Liver (tissue), 9 donors: ENCODE data around the gene ADAM11. TPM values are rescaled to one million over a fixed set of nuclear protein-coding genes. Genes with fewer than 3 reads are reported as not detected.
A peak's percentile ranks its signal among the peaks of the same experiment; 100 is the strongest.

Source experiments
- DNase-seq: peaks from one replicate; pipeline ENCODE4 v3.0.0-alpha.2; 2017; ENCODE audit warnings: low spot score
- H3K27ac ChIP-seq, 2 donors: one replicate each; pipeline ENCODE4 v1.7.0; 2013; ENCODE audit warnings: inconsistent platforms in 2 of 2, low read length in 2 of 2, control low read depth in 1 of 2, low read depth in 1 of 2, mild to moderate bottlenecking in 1 of 2
- H3K27me3 ChIP-seq, 4 donors: one replicate each; pipeline versions ENCODE4 v1.6.1 to v1.7.0; 2013; ENCODE audit warnings: low read length in 3 of 4, inconsistent platforms in 1 of 4, mild to moderate bottlenecking in 1 of 4, moderate library complexity in 1 of 4; ENCODE audit not compliant: control insufficient read depth in 4 of 4, insufficient read depth in 4 of 4
- H3K36me3 ChIP-seq, 4 donors: one replicate each; pipeline versions ENCODE4 v1.6.1 to v1.7.0; 2013; ENCODE audit warnings: low read length in 3 of 4, mild to moderate bottlenecking in 3 of 4, low read depth in 1 of 4, moderate library complexity in 1 of 4; ENCODE audit not compliant: control insufficient read depth in 4 of 4, insufficient read depth in 3 of 4
- H3K4me1 ChIP-seq, 4 donors: one replicate each; pipeline versions ENCODE4 v1.6.1 to v1.7.0; 2013; ENCODE audit warnings: low read length in 3 of 4, mild to moderate bottlenecking in 3 of 4, moderate library complexity in 1 of 4; ENCODE audit not compliant: control insufficient read depth in 4 of 4, insufficient read depth in 4 of 4
- H3K4me3 ChIP-seq, 3 donors: one replicate each; pipeline versions ENCODE4 v1.6.1 to v1.7.0; 2013; ENCODE audit warnings: low read length in 3 of 3, control low read depth in 1 of 3, low read depth in 1 of 3, mild to moderate bottlenecking in 1 of 3
- H3K9ac ChIP-seq, 2 donors: one replicate each; pipeline ENCODE4 v1.7.0; 2013; ENCODE audit warnings: low read length in 2 of 2, mild to moderate bottlenecking in 2 of 2, moderate library complexity in 2 of 2, control low read depth in 1 of 2, low read depth in 1 of 2
- H3K9me3 ChIP-seq, 4 donors: one replicate each; pipeline versions ENCODE4 v1.6.1 to v1.7.0; 2013; ENCODE audit warnings: low read length in 3 of 4; ENCODE audit not compliant: control insufficient read depth in 4 of 4
- ATF3 ChIP-seq: IDR thresholded peaks from 2 replicates; pipeline ENCODE4 v1.6.1; 2016; ENCODE audit warnings: antibody characterized with exemption
- CTCF ChIP-seq: fragments of 150-350 bp; IDR thresholded peaks from 2 replicates; pipeline ENCODE4 v1.5.1; 2017; ENCODE audit warnings: improper control_type of control experiment, low read depth, low read length; ENCODE audit not compliant: missing input control
- FOXA1 ChIP-seq: IDR thresholded peaks from 2 replicates; pipeline ENCODE4 v1.6.1; 2016; ENCODE audit warnings: antibody characterized with exemption
- FOXA2 ChIP-seq: IDR thresholded peaks from 2 replicates; pipeline ENCODE4 v1.6.1; 2016; ENCODE audit warnings: antibody characterized with exemption
- GABPA ChIP-seq, 2 donors: IDR thresholded peaks in 1 of 2; conservative IDR thresholded peaks in 1 of 2; 2 replicates each; pipeline ENCODE4 v1.6.1; 2016; ENCODE audit warnings: antibody characterized with exemption in 2 of 2, mild to moderate bottlenecking in 1 of 2, moderate library complexity in 1 of 2
- HNF4G ChIP-seq: IDR thresholded peaks from 2 replicates; pipeline ENCODE4 v1.6.1; 2016; ENCODE audit warnings: antibody characterized with exemption
- JUND ChIP-seq, 2 donors: IDR thresholded peaks; 2 replicates each; pipeline ENCODE4 v1.6.1; 2016; ENCODE audit warnings: antibody characterized with exemption in 2 of 2
- MAX ChIP-seq: IDR thresholded peaks from 2 replicates; pipeline ENCODE4 v1.6.1; 2016; ENCODE audit warnings: antibody characterized with exemption
- NR2F2 ChIP-seq: IDR thresholded peaks from 2 replicates; pipeline ENCODE4 v1.6.1; 2016; ENCODE audit warnings: antibody characterized with exemption
- RAD21 ChIP-seq, 2 donors: IDR thresholded peaks; 2 replicates each; pipeline ENCODE4 v1.6.1; 2016; ENCODE audit warnings: antibody characterized with exemption in 2 of 2, mild to moderate bottlenecking in 2 of 2
- REST ChIP-seq: IDR thresholded peaks from 2 replicates; pipeline ENCODE4 v1.6.1; 2016; ENCODE audit warnings: antibody characterized with exemption, mild to moderate bottlenecking
- RXRA ChIP-seq, 2 donors: IDR thresholded peaks; 2 replicates each; pipeline ENCODE4 v1.6.1; 2017 to 2018; ENCODE audit warnings: antibody characterized with exemption in 2 of 2, mild to moderate bottlenecking in 1 of 2
- SP1 ChIP-seq: IDR thresholded peaks from 2 replicates; pipeline ENCODE4 v1.6.1; 2018; ENCODE audit warnings: antibody characterized with exemption, mild to moderate bottlenecking
- YY1 ChIP-seq: IDR thresholded peaks from 2 replicates; pipeline ENCODE4 v1.6.1; 2016; ENCODE audit warnings: antibody characterized with exemption, mild to moderate bottlenecking
- ZBTB33 ChIP-seq: IDR thresholded peaks from 2 replicates; pipeline ENCODE4 v1.6.1; 2016; ENCODE audit warnings: antibody characterized with exemption
- WGBS: extraction: QIAGEN DNeasy Blood & Tissue Kit; methylation state at CpG from one replicate; pipeline ENCODE4 v1.1.7; 2013; 5-methylcytosine and 5-hydroxymethylcytosine counted together
- polyA plus RNA-seq, 2 donors: library from polyadenylated mRNA; stranded (reverse) in 1 of 2; unstranded in 1 of 2; fragments of 200-250 nt in 1 of 2; fragments of >200 nt in 1 of 2; fragmentation: Nextera tagmentation in 1 of 2; extraction: Ambion mirVana in 1 of 2; gene quantifications; one replicate each; pipeline versions ENCODE4 v1.2.1 to v1.2.3, GENCODE V29; 2013 to 2015
- total RNA-seq, 2 donors: library from RNA; depleted of rRNA; stranded (reverse); fragments of >200 nt; gene quantifications; one replicate each; pipeline ENCODE4 v1.2.3, GENCODE V29; 2014
- donor health status: healthy.
- donor health status: healthy.
- donor health status: healthy.
- donor health status: healthy.
- donor health status: healthy.

The ADAM11 gene
- total and polyA plus RNA-seq, 4 donors: 0.06 to 1.1 (median 0.08) TPM; not detected in 1

- Histone ChIP-seq H3K9me3 (no peaks in the 10 kb centered on the region), H3K27ac (no peak overlapping the region), H3K27me3 (peaks cover 0 to 5% (median 2%) of the 10 kb centered on the region in 4 donors), H3K4me1 (peaks cover 6 to 28% (median 17%) of the 10 kb centered on the region in 4 donors), H3K9ac (no peak overlapping the region), H3K4me3 (peak overlapping the region; percentile 30 to 44 (median 34)), H3K36me3 (no peaks in the 10 kb centered on the region)
- TF ChIP-seq REST: no peak
- no peak for TF ChIP-seq RXRA (IDR thresholded peaks at IDR 0.05)
- TF ChIP-seq FOXA2: no peak
- TF ChIP-seq SP1: peak; percentile 3
- TF ChIP-seq HNF4G: no peak
- no peak for TF ChIP-seq JUND (IDR thresholded peaks at IDR 0.05)
- peak; percentile 1 for TF ChIP-seq YY1
- no peak for TF ChIP-seq ZBTB33
- TF ChIP-seq MAX: no peak
- peak; percentile 98 for DNase-seq
- WGBS: 11% methylated on average over 43 of the region's 43 CpGs
Observed at GRCh38 chr17:44775838-44776621, 17.2 kb downstream of the ADAM11 start.

GRCh38 chr17:44776628-44777393 is 18.0 kb downstream of the ADAM11 start:
- no peak for DNase-seq

More at GRCh38 chr17:44776628-44777393, 18.0 kb downstream of the ADAM11 start:
- TF ChIP-seq ATF3 (no peak), YY1 (no peak), MAX (no peak), CTCF (no peak), NR2F2 (no peak), REST (no peak), FOXA1 (no peak), RAD21 (IDR thresholded peaks at IDR 0.05) (no peak), RXRA (IDR thresholded peaks at IDR 0.05) (no peak), GABPA (IDR thresholded peaks at IDR 0.05 in 1 of 2, conservative IDR thresholded peaks at IDR 0.05 in 1 of 2) (no peak), JUND (IDR thresholded peaks at IDR 0.05) (no peak), HNF4G (no peak), SP1 (no peak)
- no peak overlapping the region for H3K27ac ChIP-seq
- H3K4me3 ChIP-seq: no peak overlapping the region
- H3K9me3 ChIP-seq: no peaks in the 10 kb centered on the region
- WGBS: 89% methylated on average over 19 of the region's 19 CpGs
- H3K27me3 ChIP-seq: peaks cover 0 to 5% (median 2%) of the 10 kb centered on the region in 4 donors
- H3K9ac ChIP-seq: no peak overlapping the region
- H3K4me1 ChIP-seq: peaks cover 6 to 28% (median 17%) of the 10 kb centered on the region in 4 donors
- H3K36me3 ChIP-seq: no peaks in the 10 kb centered on the region
